Activated naive CD4-positive, alpha-beta T cell (primary cell): Measurements from ENCODE around the gene ICAM3.

ENCODE experiments used
- DNase-seq, 4 experiments: peaks; one replicate each; lab custom pipeline; 2025; lab: John Stamatoyannopoulos, UW

ICAM3 gene

DNA sequence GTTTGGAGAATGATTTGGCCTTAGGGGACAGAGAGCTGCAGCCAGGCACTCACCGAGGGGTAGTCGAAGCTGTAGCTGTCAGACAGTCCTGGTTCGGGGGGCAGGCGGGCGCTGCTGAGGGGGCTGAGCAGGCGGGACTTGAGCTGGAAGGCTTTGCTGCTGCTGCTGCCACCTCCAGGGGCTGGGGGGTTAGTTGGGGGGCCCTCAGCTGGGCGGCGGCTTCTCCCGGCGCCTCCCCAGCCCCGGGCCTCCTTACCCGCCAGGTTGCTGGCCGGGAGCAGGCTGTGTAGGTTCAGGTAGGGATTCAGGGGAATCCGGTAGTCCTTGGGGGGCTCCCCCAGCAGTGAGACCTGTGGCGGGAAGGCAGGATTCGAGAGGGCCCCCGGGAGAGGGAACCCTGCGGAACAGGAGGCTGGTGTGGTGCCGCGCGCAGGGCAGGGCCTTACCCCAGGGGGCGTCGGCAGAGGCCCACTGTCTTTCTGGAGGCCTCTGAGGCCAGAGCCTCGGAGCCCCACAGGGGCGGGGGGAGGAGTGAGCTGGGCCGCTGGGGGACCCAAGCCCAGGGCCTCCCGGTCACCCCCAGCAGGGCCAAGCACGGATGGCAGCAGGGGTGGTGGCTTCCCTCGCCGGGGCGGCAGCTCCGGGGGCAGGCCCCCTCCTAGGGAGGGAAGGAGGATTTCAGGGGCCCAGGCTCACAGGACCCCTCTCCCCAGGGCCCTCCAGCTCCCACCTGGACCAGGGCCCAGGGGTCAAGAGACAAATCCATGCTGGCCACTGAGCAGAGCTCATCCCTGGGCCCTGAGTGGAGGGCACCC, 18.6 kb downstream of the ICAM3 start:
- no peak for DNase-seq

DNA sequence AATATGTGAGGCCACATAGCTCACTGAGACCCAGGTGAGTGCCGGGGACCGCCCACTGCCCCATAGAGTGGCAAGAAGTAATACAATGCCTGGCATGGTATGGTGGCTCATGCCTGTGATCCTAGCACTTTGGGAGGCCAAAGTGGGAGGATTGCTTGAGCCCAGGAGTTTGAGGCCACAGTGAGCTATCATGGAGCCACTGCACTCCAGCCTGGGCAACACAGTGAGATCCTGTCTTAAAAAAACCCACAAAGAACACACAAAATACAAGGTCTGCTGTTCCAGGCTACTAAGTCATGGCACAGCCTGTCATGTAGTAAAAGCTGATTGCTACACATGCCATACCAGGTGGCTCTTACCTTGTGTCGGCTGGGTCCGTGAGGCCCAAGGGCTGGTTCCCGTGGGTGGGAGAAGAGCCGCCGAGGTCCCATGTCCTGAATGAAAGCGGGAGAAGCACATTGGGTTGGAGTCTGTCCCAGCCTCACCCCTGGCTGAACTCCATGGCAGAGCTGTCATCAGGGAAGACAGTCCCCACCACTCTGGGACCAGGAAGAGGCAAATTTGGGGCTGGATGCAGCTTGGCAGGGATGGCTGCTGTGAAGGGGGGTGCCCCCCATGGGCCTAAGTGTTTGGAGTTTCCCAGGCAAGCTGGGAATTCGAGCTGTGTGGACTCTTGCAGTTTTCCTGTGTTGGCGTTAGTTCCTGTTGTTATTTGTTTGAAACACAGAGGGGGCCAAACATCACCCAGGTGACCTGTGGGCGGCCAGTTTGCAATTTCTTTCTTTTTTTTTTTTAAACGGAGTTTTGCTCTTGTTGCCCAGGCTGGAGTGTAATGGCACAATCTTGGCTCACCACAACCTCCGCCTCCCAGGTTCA, 20.4 kb downstream of the ICAM3 start:
- no peak for DNase-seq

DNA sequence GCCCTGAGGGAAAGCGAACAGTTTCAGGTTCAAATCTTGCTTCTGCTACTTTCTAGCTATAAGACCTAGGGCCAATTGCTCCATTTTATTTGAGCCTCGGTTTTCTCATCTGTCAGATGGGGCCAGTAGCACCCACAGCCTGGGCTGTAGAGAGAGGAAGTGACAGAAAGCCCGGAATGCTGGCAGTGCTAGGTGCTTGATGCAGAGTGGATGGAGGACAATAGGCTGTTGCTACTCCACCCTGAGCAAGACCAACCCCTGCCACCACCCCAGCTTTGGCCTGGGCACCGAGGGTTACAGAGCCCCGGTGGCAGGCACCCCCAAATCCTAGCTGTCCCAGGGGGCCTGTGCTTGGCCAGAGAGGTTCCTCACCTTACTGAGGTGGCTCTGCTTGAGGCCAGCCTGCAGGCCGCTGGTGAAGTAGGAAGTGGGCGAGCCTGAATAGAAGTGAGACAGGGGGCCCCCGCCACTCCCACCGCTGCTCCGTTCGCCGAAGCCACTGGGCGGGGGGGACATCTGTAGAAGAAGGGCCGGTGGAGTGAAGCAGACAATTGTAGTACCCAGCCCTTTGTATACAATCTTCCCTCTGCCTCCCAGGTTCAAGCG, 21.5 kb downstream of the ICAM3 start:
- no peak for DNase-seq

DNA sequence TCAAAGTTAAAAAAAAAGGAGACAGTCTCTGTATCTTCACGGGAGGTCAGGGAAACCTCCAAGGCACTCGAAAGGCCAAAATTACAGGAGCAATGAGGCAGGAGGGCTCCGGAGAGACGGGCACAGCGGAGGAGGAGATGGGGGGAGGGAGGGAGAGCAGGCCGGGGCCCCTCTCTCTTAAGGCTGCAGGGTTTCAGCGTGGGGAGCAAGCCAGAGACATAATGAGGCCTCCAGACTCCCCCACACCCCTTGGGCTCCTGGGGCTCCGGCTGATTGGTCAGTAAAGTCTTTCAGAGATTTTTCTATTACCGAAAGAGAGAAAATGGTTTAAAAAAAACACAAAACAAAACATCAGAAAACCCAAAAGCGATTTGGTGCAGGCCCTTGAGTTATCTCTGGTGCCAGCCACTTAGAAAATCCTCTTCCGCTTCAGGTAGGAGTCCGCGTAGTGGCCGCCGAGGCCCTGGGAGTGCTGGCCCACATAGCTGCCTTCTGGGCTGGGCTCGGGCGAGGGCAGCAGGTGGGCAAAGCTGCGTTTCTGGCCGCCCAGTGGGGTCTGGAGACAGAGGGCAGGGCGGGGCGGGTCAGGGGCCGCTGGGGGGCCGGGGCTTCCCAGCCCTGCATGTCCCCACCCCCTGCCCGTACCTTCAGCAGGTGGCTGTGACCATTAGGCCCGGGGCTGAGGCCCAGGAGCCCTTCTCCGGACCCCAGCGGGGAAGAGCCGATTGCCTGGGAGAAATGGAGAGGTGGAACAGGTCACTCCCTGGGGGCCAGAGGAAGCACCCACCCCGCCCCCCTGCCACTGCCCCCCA, 22.2 kb downstream of the ICAM3 start:
- no peak for DNase-seq

DNA sequence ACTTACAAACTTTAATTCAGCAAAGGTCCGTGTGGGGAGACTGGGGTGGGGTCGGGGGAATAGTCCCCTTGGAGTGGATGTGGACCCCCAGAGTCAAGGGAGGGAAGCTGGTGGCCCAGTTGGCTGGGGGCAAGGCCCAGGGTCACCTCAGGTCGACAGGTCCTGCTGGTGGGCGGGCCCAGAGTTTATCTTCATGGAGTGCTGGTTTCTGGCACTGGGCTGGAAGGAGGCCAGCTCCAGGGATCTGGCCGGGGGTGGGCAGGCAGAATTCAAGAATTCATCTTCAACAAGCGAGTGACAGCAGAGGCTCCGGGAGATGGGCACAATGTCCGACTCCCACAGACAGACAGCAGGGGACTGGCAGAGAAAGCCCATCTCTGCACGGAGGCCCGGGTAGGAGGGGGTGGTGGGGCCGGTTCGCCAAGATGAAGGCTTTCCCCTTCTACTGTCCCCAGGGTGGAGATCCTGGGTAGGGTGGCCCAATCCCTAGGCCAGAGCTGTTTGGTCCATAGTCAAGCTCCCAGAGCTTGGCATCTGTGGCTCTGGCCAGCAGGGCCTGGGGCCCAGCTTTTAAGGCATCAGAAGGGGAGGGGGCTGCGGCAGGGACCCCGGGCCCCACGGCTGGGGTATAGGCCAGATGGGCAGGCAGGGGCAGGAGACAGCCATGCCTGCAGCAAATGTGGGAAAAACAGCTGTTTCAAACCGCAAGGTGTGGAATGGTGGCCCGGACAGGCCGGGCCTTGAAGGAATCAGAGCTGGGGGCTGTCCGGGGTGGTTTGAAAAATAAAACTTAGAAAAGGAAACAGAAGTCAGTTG, 23.0 kb downstream of the ICAM3 start:
- DNase-seq = no peak

DNA sequence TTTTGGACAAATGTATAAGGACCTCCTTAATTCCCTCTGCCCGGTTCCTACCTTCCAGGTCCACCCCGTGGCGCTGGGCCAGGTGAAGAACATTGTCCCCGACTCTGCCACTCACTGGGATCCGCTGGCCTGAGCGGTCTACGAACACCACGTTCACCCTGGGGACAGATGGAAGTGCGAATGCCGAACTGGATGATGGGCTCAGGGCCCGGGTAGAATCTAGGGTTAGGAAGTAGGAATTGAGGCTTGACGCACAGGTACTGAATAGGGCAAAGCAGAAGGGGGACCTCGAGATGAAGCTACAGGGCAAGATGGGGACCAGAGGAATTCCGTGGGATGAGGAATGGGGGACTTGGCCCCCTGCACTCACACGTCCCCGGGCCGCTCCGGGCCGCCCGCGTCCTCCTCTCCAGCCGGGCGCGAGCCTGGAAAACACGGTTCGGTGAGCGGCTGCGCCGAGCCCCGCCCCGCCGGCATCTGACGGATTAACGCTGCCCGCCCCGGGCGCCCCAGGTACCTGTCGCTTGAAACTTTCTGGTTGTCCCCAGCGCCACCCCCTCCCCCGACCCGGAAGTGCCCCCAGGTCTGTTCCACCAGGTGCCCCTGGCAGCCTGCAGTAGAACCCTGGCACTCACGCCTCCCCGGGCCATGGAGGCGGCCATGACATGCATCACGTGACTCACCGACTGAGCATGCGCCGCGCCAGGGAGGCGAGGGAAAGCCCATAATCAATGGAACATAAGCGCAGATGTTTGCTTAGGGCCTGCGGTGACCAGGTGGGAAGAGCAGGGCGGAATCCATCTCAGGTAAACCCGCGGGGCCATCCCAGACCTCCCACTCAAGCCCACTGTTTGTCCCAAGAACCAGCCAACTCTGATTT, 23.8 kb downstream of the ICAM3 start, which contains the start of gene FDX2:
Gene FDX2, minus strand, starts transcription at position 681 of the 880 bp plus-strand sequence. Its CDS starts 19 bp downstream, at position 662.
- DNase-seq = peak; percentile 75 to 88 (median 84)

DNA sequence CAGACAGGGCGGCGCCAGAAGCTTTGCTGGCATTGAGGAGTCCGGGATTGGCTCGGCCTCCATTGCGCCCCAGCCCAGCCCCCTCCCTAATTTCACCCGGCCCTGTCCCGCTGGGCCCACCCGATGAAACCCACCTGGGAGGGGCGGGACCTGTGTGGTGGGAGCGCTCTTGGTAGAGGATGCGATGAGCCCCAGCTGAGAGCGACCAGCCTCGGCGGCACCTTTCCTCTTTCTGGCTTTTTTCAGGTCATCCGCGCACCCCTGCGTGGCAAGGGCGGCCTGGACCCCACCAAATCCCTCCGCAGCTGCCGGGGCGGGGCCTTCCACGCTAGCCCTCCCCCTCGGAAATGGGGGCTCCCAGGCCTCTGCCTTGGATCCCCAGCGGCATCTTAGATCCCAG, 30.0 kb downstream of the ICAM3 start, which contains the start of gene ZGLP1:
Gene ZGLP1, minus strand, starts transcription at position 393 of the 400 bp plus-strand sequence.
- DNase-seq = no peak

DNA sequence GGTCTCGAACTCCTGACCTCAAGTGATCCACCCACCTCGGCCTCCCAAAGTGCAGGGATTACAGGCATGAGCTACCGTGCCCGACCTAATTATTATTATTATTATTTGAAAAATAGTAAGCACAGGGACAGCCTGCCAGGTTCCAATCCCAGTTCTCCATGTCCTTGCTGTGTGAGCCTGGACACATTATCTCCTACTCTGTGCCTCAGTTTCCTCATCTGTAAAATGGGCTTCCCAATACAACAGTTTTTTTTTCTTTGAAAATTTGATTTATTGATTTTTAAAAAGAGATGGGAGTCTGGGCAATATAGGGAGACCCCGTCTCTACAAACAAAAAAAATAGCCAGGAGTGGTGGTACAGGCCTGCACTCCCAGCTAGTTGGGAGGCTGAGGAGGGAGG, 33.1 kb downstream of the ICAM3 start:
- no peak for DNase-seq

DNA sequence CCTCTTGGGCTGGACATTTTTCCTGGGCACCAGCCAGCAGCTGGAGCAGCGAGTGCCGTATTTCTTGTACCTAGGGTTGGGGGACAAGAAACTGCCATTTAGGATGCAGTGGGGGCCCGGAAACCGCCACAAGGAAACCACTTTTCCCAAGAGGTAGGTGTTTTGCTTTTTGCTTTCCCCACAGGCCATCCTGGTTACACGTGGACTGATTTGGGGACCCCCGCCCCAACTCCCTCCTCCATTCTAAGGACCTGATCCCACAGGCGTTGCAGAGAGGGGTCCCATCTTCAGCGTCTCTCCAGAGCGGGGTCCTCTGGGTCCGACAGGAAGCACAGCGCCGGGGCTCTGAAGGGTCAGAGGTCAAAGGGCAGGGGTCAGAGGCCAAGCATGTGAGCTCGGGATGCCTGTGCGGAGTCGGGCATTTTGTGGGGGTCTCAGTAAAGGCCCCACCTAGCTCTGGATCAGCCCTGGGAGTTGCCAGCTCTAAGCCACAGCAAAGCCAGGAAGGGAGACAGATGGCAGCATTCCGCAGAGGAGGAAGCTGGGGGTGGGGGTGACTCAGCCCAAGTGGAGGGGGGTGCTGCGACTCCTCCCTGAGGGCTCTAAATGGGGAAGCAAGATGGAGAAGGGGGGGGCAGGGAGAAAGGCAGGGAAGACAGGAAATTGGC, 34.2 kb downstream of the ICAM3 start:
- DNase-seq = no peak

DNA sequence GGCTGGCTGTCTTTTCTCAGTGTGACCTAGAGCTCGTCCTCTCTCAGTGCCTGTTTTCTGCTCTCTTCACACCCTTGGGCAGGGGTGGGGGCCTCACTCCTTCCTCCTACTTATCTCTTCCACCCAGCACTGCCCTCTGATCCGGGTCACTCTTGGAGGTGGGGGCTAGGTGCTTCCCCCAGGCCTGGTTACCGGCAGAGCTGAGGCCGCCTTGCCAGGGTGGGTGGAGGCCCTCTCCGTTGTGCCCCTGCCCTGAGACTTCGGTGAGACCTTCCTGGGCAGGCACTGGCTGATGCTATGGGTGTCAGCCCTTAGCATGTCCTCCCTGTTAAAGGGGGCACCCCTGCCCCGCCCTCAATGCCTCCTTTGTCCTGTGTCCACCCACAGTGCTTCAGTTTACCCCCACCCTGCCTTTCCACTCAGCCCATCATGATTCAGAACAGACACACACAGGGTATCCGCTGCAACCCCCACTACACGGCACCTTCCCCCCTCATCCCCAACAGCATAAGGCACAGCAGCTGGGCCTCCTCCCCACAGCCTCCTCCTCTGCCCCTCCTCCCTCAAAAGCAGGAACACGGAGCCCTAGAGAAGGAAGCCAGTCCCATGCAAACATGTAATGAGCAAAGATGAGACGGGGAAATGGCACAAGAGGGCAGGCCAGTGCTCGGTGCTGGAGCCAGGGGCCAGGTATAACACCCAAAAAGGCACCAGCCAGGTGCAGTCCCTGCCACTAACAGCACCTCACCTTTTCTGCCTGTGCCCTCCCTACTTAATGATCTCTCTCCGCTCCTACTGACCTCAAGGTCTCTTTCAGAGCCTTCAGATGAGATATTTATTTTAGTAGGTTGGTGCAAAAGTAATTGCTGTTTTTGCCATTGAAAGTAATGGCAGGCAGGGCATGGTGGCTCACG, 39.6 kb downstream of the ICAM3 start:
- no peak for DNase-seq

DNA sequence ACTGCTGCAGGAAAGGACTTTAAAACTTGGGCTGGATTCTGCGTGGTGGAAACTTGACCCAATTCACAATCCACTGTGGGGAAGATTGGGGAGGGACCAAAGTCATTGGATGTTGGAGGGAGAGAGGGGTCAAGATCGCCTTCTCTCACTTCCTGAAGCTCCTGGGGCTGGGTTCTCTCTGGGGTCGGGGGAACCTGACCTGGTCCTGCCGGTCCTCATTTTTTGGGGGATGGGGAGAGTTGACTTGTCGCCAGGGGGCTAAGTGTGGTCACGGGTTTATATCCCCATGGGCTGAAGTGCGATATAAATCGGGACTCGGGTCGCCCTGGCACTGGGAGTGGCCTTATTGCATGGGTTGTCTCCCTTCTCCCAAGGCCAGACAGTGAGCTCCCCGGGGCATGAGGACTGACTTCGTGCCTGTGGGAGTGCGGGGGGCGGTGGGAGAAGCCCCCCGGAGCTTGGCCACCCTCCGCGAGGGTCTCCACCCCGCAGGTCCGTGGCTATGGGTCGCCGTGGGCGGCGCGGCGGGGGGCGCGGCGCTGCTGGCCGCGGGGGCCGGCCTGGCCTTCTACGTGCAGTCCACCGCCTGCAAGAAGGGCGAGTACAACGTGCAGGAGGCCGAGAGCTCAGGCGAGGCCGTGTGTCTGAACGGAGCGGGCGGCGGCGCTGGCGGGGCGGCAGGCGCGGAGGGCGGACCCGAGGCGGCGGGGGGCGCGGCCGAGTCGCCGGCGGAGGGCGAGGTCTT, 43.4 kb downstream of the ICAM3 start:
- no peak for DNase-seq

DNA sequence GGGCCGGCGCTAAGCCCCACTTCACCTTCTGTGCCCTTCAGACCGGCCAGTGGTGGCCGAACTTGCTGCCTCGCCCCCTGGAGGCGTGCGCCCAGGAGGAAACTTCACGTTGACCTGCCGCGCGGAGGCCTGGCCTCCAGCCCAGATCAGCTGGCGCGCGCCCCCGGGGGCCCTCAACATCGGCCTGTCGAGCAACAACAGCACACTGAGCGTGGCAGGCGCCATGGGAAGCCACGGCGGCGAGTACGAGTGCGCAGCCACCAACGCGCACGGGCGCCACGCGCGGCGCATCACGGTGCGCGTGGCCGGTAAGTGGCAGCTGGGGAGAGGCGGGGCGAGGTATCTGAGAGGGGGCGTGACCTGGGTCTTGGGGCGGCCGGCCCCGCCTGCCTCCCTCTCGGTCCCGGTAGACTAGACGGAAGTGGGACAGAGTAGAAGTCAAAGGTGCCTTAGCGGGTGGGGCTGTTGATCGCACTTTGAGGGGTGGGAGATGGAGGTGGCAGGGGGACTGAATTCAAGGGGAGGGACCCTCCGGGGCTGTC, 44.0 kb downstream of the ICAM3 start:
- peak in 2 of 4 experiments; percentile 43 to 58 for DNase-seq

DNA sequence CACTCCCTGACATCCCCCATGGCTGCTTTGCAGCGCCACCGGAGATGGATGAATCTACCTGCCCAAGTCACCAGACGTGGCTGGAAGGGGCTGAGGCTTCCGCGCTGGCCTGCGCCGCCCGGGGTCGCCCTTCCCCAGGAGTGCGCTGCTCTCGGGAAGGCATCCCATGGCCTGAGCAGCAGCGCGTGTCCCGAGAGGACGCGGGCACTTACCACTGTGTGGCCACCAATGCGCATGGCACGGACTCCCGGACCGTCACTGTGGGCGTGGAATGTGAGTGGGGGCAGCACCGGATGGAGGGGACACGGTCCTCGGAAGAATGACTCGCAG, 45.1 kb downstream of the ICAM3 start:
- no peak for DNase-seq

DNA sequence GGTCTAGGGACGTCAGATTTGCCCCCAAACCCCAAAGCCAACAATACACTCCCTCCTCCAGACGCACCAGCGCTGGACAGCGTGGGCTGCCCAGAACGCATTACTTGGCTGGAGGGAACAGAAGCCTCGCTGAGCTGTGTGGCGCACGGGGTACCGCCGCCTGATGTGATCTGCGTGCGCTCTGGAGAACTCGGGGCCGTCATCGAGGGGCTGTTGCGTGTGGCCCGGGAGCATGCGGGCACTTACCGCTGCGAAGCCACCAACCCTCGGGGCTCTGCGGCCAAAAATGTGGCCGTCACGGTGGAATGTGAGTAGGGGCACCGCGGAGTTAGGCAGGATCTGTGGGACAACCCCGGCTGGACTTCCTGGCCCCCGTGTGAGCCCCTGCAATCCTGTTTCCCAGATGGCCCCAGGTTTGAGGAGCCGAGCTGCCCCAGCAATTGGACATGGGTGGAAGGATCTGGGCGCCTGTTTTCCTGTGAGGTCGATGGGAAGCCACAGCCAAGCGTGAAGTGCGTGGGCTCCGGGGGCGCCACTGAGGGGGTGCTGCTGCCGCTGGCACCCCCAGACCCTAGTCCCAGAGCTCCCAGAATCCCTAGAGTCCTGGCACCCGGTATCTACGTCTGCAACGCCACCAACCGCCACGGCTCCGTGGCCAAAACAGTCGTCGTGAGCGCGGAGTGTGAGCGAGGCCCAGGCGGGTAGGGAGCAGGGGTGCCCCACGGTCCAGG, 45.6 kb downstream of the ICAM3 start:
- DNase-seq = no peak

DNA sequence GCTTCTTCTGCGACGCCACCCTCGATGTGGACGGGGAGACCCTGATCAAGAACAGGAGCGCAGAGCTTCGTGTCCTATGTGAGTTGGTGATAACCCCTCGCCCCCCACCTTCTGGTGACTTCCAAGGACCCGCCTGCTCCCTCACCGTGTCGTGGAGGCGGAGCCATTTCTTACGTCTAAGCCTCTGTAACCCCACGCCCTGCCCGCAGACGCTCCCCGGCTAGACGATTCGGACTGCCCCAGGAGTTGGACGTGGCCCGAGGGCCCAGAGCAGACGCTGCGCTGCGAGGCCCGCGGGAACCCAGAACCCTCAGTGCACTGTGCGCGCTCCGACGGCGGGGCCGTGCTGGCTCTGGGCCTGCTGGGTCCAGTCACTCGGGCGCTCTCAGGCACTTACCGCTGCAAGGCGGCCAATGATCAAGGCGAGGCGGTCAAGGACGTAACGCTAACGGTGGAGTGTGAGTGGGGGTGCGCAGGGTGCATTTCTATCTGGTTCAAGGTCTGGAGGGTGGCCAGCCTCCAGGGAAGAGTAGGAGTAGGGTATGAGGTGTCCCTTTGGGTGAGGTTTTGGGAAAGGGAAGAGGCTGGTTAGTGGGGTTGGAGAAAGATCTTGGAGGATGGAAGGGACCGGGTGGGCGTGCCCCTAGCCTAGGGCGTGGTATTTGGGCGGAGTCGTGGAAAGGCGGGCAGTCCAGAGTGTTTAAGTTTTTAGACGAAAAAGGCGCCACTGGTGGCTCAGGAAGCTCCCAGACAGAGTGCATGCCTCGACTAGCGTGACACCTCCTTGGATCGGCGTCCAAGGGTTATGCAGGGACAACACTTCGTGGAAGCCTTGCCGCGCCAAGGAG, 46.4 kb downstream of the ICAM3 start:
- no peak for DNase-seq
